Caco-2 (cell line): ENCODE results near the gene IPPK. TPM values are rescaled to one million over a fixed set of nuclear protein-coding genes. Genes with fewer than 3 reads are reported as not detected.

ENCODE experiments used
- BruUV-seq: library from RNA; stranded (reverse); fragments of 400-500 nt; replicated peaks from 2 replicates; lab custom pipeline; 2021; lab: Mats Ljungman, UMichigan
- CTCF ChIA-PET: fragments of 300-600 bp; sonication (Branson Sonifier 250); formaldehyde crosslinking; loops from one replicate; lab custom pipeline; 2022; ENCODE audit warnings: antibody characterized with exemption; lab: Charles Lee
- POLR2A ChIA-PET: fragments of 300-600 bp; sonication (Branson Sonifier 250); formaldehyde crosslinking; loops from one replicate; lab custom pipeline; 2022; ENCODE audit warnings: antibody characterized with exemption; lab: Charles Lee
- DNase-seq, 2 experiments: peaks; one replicate each; pipeline versions ENCODE4 v3.0.0 to v3.0.0-alpha.2; 2020 to 2022
- H3K27me3 ChIP-seq: replicated peaks from 2 replicates; pipeline ENCODE4 v1.6.0; 2011; ENCODE audit warnings: low read length; ENCODE audit not compliant: control insufficient read depth, insufficient read depth
- H3K36me3 ChIP-seq: 2 replicates; pipeline ENCODE4 v1.5.1; 2011; ENCODE audit warnings: low read length; ENCODE audit not compliant: control insufficient read depth, insufficient read depth
- H3K4me1 ChIP-seq: fragments of 250-450 bp; sonication (Bioruptor Pico); 2 replicates; pipeline ENCODE4 v1.5.1; 2020; ENCODE audit warnings: mild to moderate bottlenecking
- H3K4me3 ChIP-seq: 2 replicates; pipeline ENCODE4 v1.5.1; 2011; ENCODE audit warnings: low read depth, mild to moderate bottlenecking, control low read depth, low read length
- H3K9me3 ChIP-seq: fragments of 250-450 bp; sonication (Bioruptor Pico); 2 replicates; pipeline ENCODE4 v1.5.1; 2020; ENCODE audit warnings: mild to moderate bottlenecking, moderate library complexity
- H3K27ac Mint-ChIP-seq: one replicate; pipeline ENCODE4 v1.8.0; 2022; ENCODE audit warnings: mixed read lengths; ENCODE audit not compliant: unreplicated experiment
- H3K27me3 Mint-ChIP-seq: one replicate; pipeline ENCODE4 v1.8.0; 2022; ENCODE audit warnings: mixed read lengths; ENCODE audit not compliant: insufficient read depth, unreplicated experiment
- H3K36me3 Mint-ChIP-seq: one replicate; pipeline ENCODE4 v1.8.0; 2022; ENCODE audit warnings: mild to moderate bottlenecking, mixed read lengths; ENCODE audit not compliant: insufficient read depth, unreplicated experiment
- H3K4me1 Mint-ChIP-seq: one replicate; pipeline ENCODE4 v1.8.0; 2022; ENCODE audit warnings: low read depth, mixed read lengths; ENCODE audit not compliant: unreplicated experiment
- H3K4me3 Mint-ChIP-seq: one replicate; pipeline ENCODE4 v1.8.0; 2022; ENCODE audit warnings: mild to moderate bottlenecking, moderate library complexity, mixed read lengths; ENCODE audit not compliant: unreplicated experiment
- H3K9me3 Mint-ChIP-seq: one replicate; pipeline ENCODE4 v1.8.0; 2022; ENCODE audit warnings: mixed read lengths; ENCODE audit not compliant: unreplicated experiment
- CTCF ChIP-seq, 2 experiments: fragments of 200-600 bp in 1 of 2; IDR thresholded peaks; 1 replicate in 1 of 2; 2 replicates in 1 of 2; pipeline versions ENCODE4 v1.5.1 to v1.8.0; 2011 to 2022; ENCODE audit warnings: antibody characterized with exemption in 1 of 2, control low read depth in 1 of 2, inconsistent platforms in 1 of 2, low read depth in 1 of 2, low read length in 1 of 2, mild to moderate bottlenecking in 1 of 2, moderate library complexity in 1 of 2; ENCODE audit not compliant: insufficient read depth in 1 of 2, severe bottlenecking in 1 of 2, unreplicated experiment in 1 of 2
- intact Hi-C: fragments of 100-400 bp; cut with micrococcal nuclease; formaldehyde crosslinking; loops from one replicate; pipeline ENCODE4 v1.10.0; 2022; ENCODE audit not compliant: unreplicated experiment
- total RNA-seq: library from RNA; stranded (reverse); gene quantifications from 2 replicates; pipeline ENCODE4 v1.2.3, GENCODE V29; 2022

Gene IPPK
- total RNA-seq, 1 experiment from 2014 or later: 5.4 TPM

GRCh38 chr9:92608909-92609445 lies 61.0 kb downstream of the IPPK start:
- Mint-ChIP-seq H3K27me3 (no peaks in the 10 kb centered on the region), H3K36me3 (peaks cover 11% of the 10 kb centered on the region), H3K27ac (no peak overlapping the region), H3K4me1 (no peaks in the 10 kb centered on the region), H3K9me3 (no peaks in the 10 kb centered on the region), H3K4me3 (no peak overlapping the region)
- H3K9me3 ChIP-seq: no peaks in the 10 kb centered on the region
- intact Hi-C loops: no loop called here
- DNase-seq: no peak
- H3K4me3 ChIP-seq: no peak overlapping the region
- CTCF ChIA-PET: no interaction called here
- POLR2A ChIA-PET: interaction anchor here (0.6 kb wide), 1 partner anchor 58 kb away, joined by 4 read pairs; no protein-coding TSS in a partner anchor
- no peaks in the 10 kb centered on the region for H3K36me3 ChIP-seq
- TF ChIP-seq CTCF (IDR thresholded peaks at IDR 0.05; ENCODE audit: insufficient read depth in 1 of 2, low read depth in 1 of 2, low read length in 1 of 2, severe bottlenecking in 1 of 2, unreplicated experiment in 1 of 2): no peak
- H3K27me3 ChIP-seq: no peaks in the 10 kb centered on the region
- H3K4me1 ChIP-seq: no peaks in the 10 kb centered on the region
- BruUV-seq: no TSS peak

GRCh38 chr9:92608241-92608908 lies 61.6 kb downstream of the IPPK start:
- BruUV-seq: no TSS peak
- Mint-ChIP-seq H3K4me1 (no peaks in the 10 kb centered on the region), H3K27me3 (no peaks in the 10 kb centered on the region), H3K9me3 (no peaks in the 10 kb centered on the region), H3K27ac (no peak overlapping the region), H3K4me3 (no peak overlapping the region), H3K36me3 (peaks cover 11% of the 10 kb centered on the region)
- no peaks in the 10 kb centered on the region for H3K36me3 ChIP-seq
- intact Hi-C loops: no loop called here
- H3K9me3 ChIP-seq: no peaks in the 10 kb centered on the region
- H3K27me3 ChIP-seq: no peaks in the 10 kb centered on the region
- CTCF ChIA-PET: no interaction called here
- H3K4me3 ChIP-seq: no peak overlapping the region
- no peak for DNase-seq
- POLR2A ChIA-PET: no interaction called here
- H3K4me1 ChIP-seq: no peaks in the 10 kb centered on the region
- no peak for TF ChIP-seq CTCF (IDR thresholded peaks at IDR 0.05; ENCODE audit: insufficient read depth in 1 of 2, low read depth in 1 of 2, low read length in 1 of 2, severe bottlenecking in 1 of 2, unreplicated experiment in 1 of 2)

GRCh38 chr9:92607773-92608172 lies 62.2 kb downstream of the IPPK start:
- no peaks in the 10 kb centered on the region for H3K4me1 Mint-ChIP-seq

More at GRCh38 chr9:92607773-92608172, 62.2 kb downstream of the IPPK start:
- no peaks in the 10 kb centered on the region for H3K36me3 ChIP-seq
- intact Hi-C loops: no loop called here
- no peak overlapping the region for H3K4me3 ChIP-seq
- TF ChIP-seq CTCF (IDR thresholded peaks at IDR 0.05; ENCODE audit: insufficient read depth in 1 of 2, low read depth in 1 of 2, low read length in 1 of 2, severe bottlenecking in 1 of 2, unreplicated experiment in 1 of 2): no peak
- no TSS peak for BruUV-seq
- ChIA-PET POLR2A (no interaction called here), CTCF (no interaction called here)
- DNase-seq: no peak
- Mint-ChIP-seq H3K4me3 (no peak overlapping the region), H3K36me3 (peaks cover 11% of the 10 kb centered on the region), H3K9me3 (no peaks in the 10 kb centered on the region), H3K27ac (no peak overlapping the region), H3K27me3 (no peaks in the 10 kb centered on the region)
- H3K4me1 ChIP-seq: no peaks in the 10 kb centered on the region
- no peaks in the 10 kb centered on the region for H3K27me3 ChIP-seq
- H3K9me3 ChIP-seq: no peaks in the 10 kb centered on the region
